K562 (cell line): Measurements from ENCODE around the gene RNF17.

ENCODE experiments used
- CTBP1 ChIP-seq: fragments of 450-650 bp; IDR thresholded peaks from 2 replicates; pipeline ENCODE4 v1.6.1; 2016; ENCODE audit warnings: borderline replicate concordance
- FOXA3 ChIP-seq, 2 experiments: fragments of 450-650 bp in 1 of 2; sonication (generic) in 1 of 2; formaldehyde crosslinking; IDR thresholded peaks in 1 of 2; conservative IDR thresholded peaks in 1 of 2; 2 replicates each; pipeline versions ENCODE4 v1.4.0 to v1.8.0; 2020 to 2022; ENCODE audit warnings: mild to moderate bottlenecking in 2 of 2, missing genetic modification reagents in 1 of 2
- MAZ ChIP-seq, 2 experiments: fragments of 450-650 bp in 1 of 2; sonication (generic) in 1 of 2; formaldehyde crosslinking; IDR thresholded peaks in 1 of 2; conservative IDR thresholded peaks in 1 of 2; 2 replicates each; pipeline versions ENCODE4 v1.4.0 to v1.5.0; 2020; ENCODE audit warnings: mild to moderate bottlenecking in 1 of 2, missing genetic modification reagents in 1 of 2
- MXD1 ChIP-seq: fragments of 250-450 bp; sonication (Bioruptor Pico); IDR thresholded peaks from 2 replicates; pipeline ENCODE4 v1.8.0; 2021; ENCODE audit warnings: borderline replicate concordance, mild to moderate bottlenecking, moderate library complexity; ENCODE audit not compliant: poor library complexity, severe bottlenecking
- PKNOX1 ChIP-seq: fragments of 450-650 bp; IDR thresholded peaks from 2 replicates; pipeline ENCODE4 v1.6.1; 2016
- RAD21 ChIP-seq, 2 experiments: fragments of 250-450 bp in 1 of 2; fragments of 450-650 bp in 1 of 2; sonication (Bioruptor Pico) in 1 of 2; formaldehyde crosslinking in 1 of 2; IDR thresholded peaks in 1 of 2; conservative IDR thresholded peaks in 1 of 2; 2 replicates each; pipeline versions ENCODE4 v1.4.0 to v1.8.0; 2020 to 2022; ENCODE audit warnings: mild to moderate bottlenecking in 2 of 2, moderate library complexity in 1 of 2
- RBBP5 ChIP-seq: fragments of 200-600 bp; sonication (generic); IDR thresholded peaks from 2 replicates; pipeline ENCODE4 v1.6.1; 2012; ENCODE audit warnings: borderline replicate concordance, mild to moderate bottlenecking, low read length, control low read depth, inconsistent platforms; ENCODE audit not compliant: insufficient read depth, poor library complexity, severe bottlenecking
- SMC3 ChIP-seq: conservative IDR thresholded peaks from 2 replicates; pipeline ENCODE4 v1.6.1; 2011; ENCODE audit warnings: low read depth, low read length, improper control_type of control experiment; ENCODE audit not compliant: insufficient read depth
- TBP ChIP-seq: optimal IDR thresholded peaks from 2 replicates; pipeline ENCODE3; 2011; ENCODE audit warnings: low read depth, low read length, improper control_type of control experiment
- ZNF143 ChIP-seq: sonication (generic); formaldehyde crosslinking; IDR thresholded peaks from 2 replicates; pipeline ENCODE4 v1.9.0; 2022; ENCODE audit warnings: mild to moderate bottlenecking, missing genetic modification reagents
- ZNF347 ChIP-seq: fragments of 450-650 bp; formaldehyde crosslinking; IDR thresholded peaks from 2 replicates; pipeline ENCODE4 v1.4.0; 2020; ENCODE audit warnings: low read depth, mild to moderate bottlenecking, moderate library complexity
- TF ChIP-seq, protein P1 (sequence below), 3 experiments: IDR thresholded peaks in 2 of 3; conservative IDR thresholded peaks in 1 of 3; 2 replicates each; pipeline ENCODE4 v1.5.1; 2011 to 2012; ENCODE audit warnings: low read length in 3 of 3, mild to moderate bottlenecking in 3 of 3, control low read depth in 2 of 3, improper control_type of control experiment in 1 of 3, inconsistent platforms in 1 of 3, low read depth in 1 of 3, mixed read lengths in 1 of 3, moderate library complexity in 1 of 3; ENCODE audit not compliant: insufficient read depth in 2 of 3
- TF ChIP-seq, protein P2 (sequence below): fragments of 450-650 bp; formaldehyde crosslinking; IDR thresholded peaks from 2 replicates; pipeline ENCODE4 v1.4.0; 2022; ENCODE audit warnings: missing genetic modification characterization
- TF ChIP-seq, protein P3 (sequence below): fragments of 150-350 bp; conservative IDR thresholded peaks from 2 replicates; pipeline ENCODE4 v1.6.1; 2014; ENCODE audit warnings: low read length

DNA sequence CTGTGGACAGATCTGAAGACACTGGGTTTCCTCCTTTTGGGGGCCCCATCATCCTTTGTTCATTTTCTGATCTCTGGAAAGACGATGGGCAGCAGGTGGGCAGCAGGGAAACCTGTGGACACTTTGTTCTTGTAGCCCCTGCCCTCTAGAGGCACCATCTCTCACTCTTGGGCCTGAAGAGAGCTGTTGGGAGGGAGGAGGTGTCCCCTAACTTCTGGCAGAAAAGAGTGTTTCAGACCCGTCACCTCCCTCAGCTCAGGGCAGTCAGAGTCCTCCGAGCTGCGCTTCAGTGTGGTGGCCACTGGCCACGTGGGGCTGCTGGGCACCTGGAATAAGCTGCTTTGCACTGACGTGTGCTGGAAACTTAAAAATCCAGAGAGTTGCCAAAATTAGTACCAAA is 26.9 kb upstream of the RNF17 start:
- TF ChIP-seq, protein P1, sequence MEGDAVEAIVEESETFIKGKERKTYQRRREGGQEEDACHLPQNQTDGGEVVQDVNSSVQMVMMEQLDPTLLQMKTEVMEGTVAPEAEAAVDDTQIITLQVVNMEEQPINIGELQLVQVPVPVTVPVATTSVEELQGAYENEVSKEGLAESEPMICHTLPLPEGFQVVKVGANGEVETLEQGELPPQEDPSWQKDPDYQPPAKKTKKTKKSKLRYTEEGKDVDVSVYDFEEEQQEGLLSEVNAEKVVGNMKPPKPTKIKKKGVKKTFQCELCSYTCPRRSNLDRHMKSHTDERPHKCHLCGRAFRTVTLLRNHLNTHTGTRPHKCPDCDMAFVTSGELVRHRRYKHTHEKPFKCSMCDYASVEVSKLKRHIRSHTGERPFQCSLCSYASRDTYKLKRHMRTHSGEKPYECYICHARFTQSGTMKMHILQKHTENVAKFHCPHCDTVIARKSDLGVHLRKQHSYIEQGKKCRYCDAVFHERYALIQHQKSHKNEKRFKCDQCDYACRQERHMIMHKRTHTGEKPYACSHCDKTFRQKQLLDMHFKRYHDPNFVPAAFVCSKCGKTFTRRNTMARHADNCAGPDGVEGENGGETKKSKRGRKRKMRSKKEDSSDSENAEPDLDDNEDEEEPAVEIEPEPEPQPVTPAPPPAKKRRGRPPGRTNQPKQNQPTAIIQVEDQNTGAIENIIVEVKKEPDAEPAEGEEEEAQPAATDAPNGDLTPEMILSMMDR (IDR thresholded peaks at IDR 0.05 in 2 of 3, conservative IDR thresholded peaks at IDR 0.05 in 1 of 3; ENCODE audit: insufficient read depth in 2 of 3, low read depth in 1 of 3, low read length in 3 of 3), result no peak
- TF ChIP-seq MAZ (CRISPR knock-in tag; conservative IDR thresholded peaks at IDR 0.05 in 1 of 2, IDR thresholded peaks at IDR 0.05 in 1 of 2) (no peak), PKNOX1 (no peak), CTBP1 (no peak), MXD1 (no peak), FOXA3 (CRISPR knock-in tag; conservative IDR thresholded peaks at IDR 0.05 in 1 of 2, IDR thresholded peaks at IDR 0.05 in 1 of 2) (no peak), RBBP5 (no peak), ZNF143 (CRISPR knock-in tag) (no peak), RAD21 (CRISPR knock-in tag; conservative IDR thresholded peaks at IDR 0.05 in 1 of 2, IDR thresholded peaks at IDR 0.05 in 1 of 2) (no peak), TBP (no peak), ZNF347 (CRISPR knock-in tag) (no peak), SMC3 (no peak)
- TF ChIP-seq, protein P2, sequence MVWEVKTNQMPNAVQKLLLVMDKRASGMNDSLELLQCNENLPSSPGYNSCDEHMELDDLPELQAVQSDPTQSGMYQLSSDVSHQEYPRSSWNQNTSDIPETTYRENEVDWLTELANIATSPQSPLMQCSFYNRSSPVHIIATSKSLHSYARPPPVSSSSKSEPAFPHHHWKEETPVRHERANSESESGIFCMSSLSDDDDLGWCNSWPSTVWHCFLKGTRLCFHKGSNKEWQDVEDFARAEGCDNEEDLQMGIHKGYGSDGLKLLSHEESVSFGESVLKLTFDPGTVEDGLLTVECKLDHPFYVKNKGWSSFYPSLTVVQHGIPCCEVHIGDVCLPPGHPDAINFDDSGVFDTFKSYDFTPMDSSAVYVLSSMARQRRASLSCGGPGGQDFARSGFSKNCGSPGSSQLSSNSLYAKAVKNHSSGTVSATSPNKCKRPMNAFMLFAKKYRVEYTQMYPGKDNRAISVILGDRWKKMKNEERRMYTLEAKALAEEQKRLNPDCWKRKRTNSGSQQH (CRISPR knock-in tag), result no peak
- TF ChIP-seq, protein P3, sequence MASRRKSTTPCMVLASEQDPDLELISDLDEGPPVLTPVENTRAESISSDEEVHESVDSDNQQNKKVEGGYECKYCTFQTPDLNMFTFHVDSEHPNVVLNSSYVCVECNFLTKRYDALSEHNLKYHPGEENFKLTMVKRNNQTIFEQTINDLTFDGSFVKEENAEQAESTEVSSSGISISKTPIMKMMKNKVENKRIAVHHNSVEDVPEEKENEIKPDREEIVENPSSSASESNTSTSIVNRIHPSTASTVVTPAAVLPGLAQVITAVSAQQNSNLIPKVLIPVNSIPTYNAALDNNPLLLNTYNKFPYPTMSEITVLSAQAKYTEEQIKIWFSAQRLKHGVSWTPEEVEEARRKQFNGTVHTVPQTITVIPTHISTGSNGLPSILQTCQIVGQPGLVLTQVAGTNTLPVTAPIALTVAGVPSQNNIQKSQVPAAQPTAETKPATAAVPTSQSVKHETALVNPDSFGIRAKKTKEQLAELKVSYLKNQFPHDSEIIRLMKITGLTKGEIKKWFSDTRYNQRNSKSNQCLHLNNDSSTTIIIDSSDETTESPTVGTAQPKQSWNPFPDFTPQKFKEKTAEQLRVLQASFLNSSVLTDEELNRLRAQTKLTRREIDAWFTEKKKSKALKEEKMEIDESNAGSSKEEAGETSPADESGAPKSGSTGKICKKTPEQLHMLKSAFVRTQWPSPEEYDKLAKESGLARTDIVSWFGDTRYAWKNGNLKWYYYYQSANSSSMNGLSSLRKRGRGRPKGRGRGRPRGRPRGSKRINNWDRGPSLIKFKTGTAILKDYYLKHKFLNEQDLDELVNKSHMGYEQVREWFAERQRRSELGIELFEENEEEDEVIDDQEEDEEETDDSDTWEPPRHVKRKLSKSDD, result no peak
